Esophagus muscularis mucosa (tissue), 3 donors: ENCODE measurements around the gene MAD2L2.

Experiments used
- POLR2A ChIP-seq: fragments of 450-650 bp; IDR thresholded peaks from one replicate; pipeline ENCODE4 v1.6.1; 2017; ENCODE audit warnings: antibody characterized with exemption, moderate library complexity, mild to moderate bottlenecking, low read depth
- TF ChIP-seq, protein P1 (sequence below), 3 experiments: fragments of 200-600 bp in 2 of 3; fragments of 450-650 bp in 1 of 3; sonication (generic) in 2 of 3; IDR thresholded peaks; one replicate each; pipeline ENCODE4 v1.5.1; 2017 to 2019; ENCODE audit warnings: antibody characterized with exemption in 3 of 3, mild to moderate bottlenecking in 2 of 3, moderate library complexity in 1 of 3

DNA sequence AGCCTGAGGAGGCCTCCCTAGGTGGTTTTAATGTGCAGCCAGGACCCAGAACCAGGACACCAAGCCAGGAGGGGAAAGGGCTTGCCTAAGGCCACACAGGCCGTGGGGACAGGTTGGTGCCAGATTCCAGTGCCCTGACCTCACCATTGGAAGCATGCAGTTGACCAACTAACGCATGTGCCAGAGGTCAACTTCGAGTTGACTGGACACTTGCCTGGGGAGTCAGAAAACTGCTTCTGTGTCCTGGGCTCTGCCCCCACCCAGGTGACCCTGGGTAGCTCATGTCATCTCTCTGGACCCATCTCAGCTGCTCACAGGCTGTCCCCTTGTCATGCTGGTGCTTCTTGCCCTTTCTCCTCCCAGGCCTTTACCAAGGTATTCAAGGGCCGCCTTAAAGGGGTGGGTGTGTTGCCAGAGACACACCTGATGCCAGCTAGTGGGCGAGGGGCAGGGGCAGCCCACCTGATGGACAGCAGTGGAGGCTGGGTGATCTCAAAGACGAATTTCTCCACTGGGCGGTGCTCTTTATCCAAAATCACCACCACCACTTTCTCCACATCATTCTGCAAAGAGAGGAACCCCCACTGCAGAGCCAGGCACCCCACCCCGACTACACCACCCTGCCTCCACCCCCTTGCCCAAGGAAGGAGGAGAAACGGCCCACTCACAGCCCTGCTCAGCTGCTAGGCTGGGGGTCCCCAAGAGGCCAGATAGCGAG, 4.4 kb downstream of the MAD2L2 start:
- no peak for TF ChIP-seq POLR2A
- TF ChIP-seq, protein P1, sequence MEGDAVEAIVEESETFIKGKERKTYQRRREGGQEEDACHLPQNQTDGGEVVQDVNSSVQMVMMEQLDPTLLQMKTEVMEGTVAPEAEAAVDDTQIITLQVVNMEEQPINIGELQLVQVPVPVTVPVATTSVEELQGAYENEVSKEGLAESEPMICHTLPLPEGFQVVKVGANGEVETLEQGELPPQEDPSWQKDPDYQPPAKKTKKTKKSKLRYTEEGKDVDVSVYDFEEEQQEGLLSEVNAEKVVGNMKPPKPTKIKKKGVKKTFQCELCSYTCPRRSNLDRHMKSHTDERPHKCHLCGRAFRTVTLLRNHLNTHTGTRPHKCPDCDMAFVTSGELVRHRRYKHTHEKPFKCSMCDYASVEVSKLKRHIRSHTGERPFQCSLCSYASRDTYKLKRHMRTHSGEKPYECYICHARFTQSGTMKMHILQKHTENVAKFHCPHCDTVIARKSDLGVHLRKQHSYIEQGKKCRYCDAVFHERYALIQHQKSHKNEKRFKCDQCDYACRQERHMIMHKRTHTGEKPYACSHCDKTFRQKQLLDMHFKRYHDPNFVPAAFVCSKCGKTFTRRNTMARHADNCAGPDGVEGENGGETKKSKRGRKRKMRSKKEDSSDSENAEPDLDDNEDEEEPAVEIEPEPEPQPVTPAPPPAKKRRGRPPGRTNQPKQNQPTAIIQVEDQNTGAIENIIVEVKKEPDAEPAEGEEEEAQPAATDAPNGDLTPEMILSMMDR (IDR thresholded peaks at IDR 0.05) = no peak
